CD4-positive, alpha-beta memory T cell (primary cell): Measurements from ENCODE around the gene ADAM15. TPM values are rescaled to one million over a fixed set of nuclear protein-coding genes. Genes with fewer than 3 reads are reported as not detected.
A peak's percentile ranks its signal among the peaks of the same experiment; 100 is the strongest.

Experiments used
- CTCF ChIA-PET: fragments of 350-600 bp; sonication (Branson Sonifier 250); formaldehyde crosslinking; loops from one replicate; lab custom pipeline; 2021; ENCODE audit warnings: inconsistent platforms; ENCODE audit not compliant: partially characterized antibody; lab: Charles Lee
- POLR2A ChIA-PET: fragments of 350-600 bp; sonication (Branson Sonifier 250); formaldehyde crosslinking; loops from one replicate; lab custom pipeline; 2021; ENCODE audit not compliant: partially characterized antibody; lab: Charles Lee
- DNase-seq, 5 donors: peaks; one replicate each; pipeline versions ENCODE4 v3.0.0 to v3.0.0-alpha.2; 2020 to 2022; ENCODE audit warnings: mixed read lengths in 1 of 5
- H3K27ac ChIP-seq: one replicate; pipeline ENCODE4 v1.7.0; 2013; ENCODE audit warnings: low read depth, low read length
- H3K27me3 ChIP-seq: 2 replicates; pipeline ENCODE4 v1.7.0; 2013; ENCODE audit warnings: mild to moderate bottlenecking, low read length, moderate library complexity; ENCODE audit not compliant: insufficient read depth
- H3K36me3 ChIP-seq: 2 replicates; pipeline ENCODE4 v1.7.0; 2013; ENCODE audit warnings: mild to moderate bottlenecking, low read length, moderate library complexity; ENCODE audit not compliant: insufficient read depth
- H3K4me1 ChIP-seq: 2 replicates; pipeline ENCODE4 v1.7.0; 2013; ENCODE audit warnings: mild to moderate bottlenecking, low read length, moderate library complexity; ENCODE audit not compliant: insufficient read depth
- H3K4me3 ChIP-seq, 2 donors: one replicate each; pipeline ENCODE4 v1.7.0; 2013; ENCODE audit warnings: low read length in 2 of 2, mild to moderate bottlenecking in 1 of 2
- H3K9me3 ChIP-seq, 2 donors: one replicate each; pipeline ENCODE4 v1.7.0; 2013; ENCODE audit warnings: low read length in 2 of 2, control low read depth in 1 of 2; ENCODE audit not compliant: control insufficient read depth in 1 of 2
- H3K27ac Mint-ChIP-seq, 7 donors: one replicate each; pipeline ENCODE4 v1.8.0; 2020 to 2021; ENCODE audit warnings: mixed read lengths in 7 of 7, mild to moderate bottlenecking in 6 of 7, inconsistent platforms in 3 of 7, moderate library complexity in 3 of 7
- H3K27me3 Mint-ChIP-seq, 2 donors: one replicate each; pipeline ENCODE4 v1.8.0; 2020 to 2021; ENCODE audit warnings: mixed read lengths in 2 of 2
- H3K36me3 Mint-ChIP-seq, 2 donors: one replicate each; pipeline ENCODE4 v1.8.0; 2020 to 2021; ENCODE audit warnings: mixed read lengths in 2 of 2, inconsistent platforms in 1 of 2, mild to moderate bottlenecking in 1 of 2
- H3K4me1 Mint-ChIP-seq, 4 donors: one replicate each; pipeline ENCODE4 v1.8.0; 2020 to 2021; ENCODE audit warnings: mixed read lengths in 4 of 4, mild to moderate bottlenecking in 1 of 4
- H3K4me3 Mint-ChIP-seq, 8 donors: one replicate each; pipeline ENCODE4 v1.8.0; 2020 to 2021; ENCODE audit warnings: mixed read lengths in 8 of 8, mild to moderate bottlenecking in 7 of 8, moderate library complexity in 6 of 8, inconsistent platforms in 3 of 8
- H3K9me3 Mint-ChIP-seq, 8 donors: one replicate each; pipeline ENCODE4 v1.8.0; 2020 to 2021; ENCODE audit warnings: mixed read lengths in 8 of 8, mild to moderate bottlenecking in 5 of 8, inconsistent platforms in 3 of 8, moderate library complexity in 1 of 8
- intact Hi-C: fragments of 100-400 bp; cut with micrococcal nuclease; formaldehyde crosslinking; loops from one replicate; pipeline ENCODE4 v1.15.1; 2023
- polyA plus RNA-seq, 2 donors: library from polyadenylated mRNA; unstranded; fragments of 300-500 nt; fragmentation: Illumina TruSeq; gene quantifications; one replicate each; pipeline ENCODE4 v1.2.3, GENCODE V29; 2021
- total RNA-seq, 2 experiments: library from RNA; stranded (reverse); gene quantifications; one replicate each; pipeline ENCODE4 v1.2.3, GENCODE V29; 2021

Gene ADAM15
- total and polyA plus RNA-seq, 4 experiments from 2014 or later: 14.8 to 39.8 (median 25.9) TPM

DNA sequence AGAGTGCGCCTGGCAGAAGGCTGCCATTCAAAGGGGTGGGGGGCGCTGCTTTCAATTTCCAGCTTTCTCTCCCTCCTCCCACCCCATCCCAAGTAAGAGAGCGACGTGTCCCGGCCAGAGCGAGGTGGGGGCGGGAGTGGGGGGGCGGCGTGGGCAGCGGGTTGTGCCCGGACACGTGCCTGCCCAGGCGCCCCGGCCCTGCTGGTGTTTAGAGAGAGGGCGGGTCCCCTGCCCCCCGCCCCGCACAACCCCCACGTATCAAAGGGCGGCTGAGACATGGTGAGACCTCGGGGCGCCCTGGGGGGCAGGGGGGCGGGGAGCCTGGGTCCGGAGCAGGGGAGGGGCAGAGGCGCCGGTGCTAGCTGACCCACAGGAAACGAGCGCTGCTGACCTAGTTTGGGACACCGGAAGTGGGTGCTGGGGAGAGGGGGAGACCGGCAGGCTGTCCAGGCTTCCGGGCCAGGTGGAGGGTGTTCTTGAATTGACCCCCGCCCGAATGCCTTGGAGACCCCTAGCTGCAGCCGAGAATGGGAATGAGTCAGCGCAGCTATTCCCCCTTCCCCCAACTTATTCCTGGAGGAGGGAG, 47.3 kb upstream of the ADAM15 start:
- no peak for DNase-seq
- Histone ChIP-seq H3K27ac (peak overlapping the region; percentile 86), H3K4me1 (peaks cover 61% of the 10 kb centered on the region), H3K4me3 (peak overlapping the region; percentile 91 to 95), H3K27me3 (no peaks in the 10 kb centered on the region), H3K9me3 (no peaks in the 10 kb centered on the region), H3K36me3 (no peaks in the 10 kb centered on the region)
- Mint-ChIP-seq H3K27me3 (no peaks in the 10 kb centered on the region), H3K36me3 (peaks cover 0 to 26% of the 10 kb centered on the region in 2 donors), H3K4me1 (peaks cover 36 to 80% (median 45%) of the 10 kb centered on the region in 4 donors), H3K9me3 (no peaks in the 10 kb centered on the region), H3K27ac (peak overlapping the region; percentile 90 to 98 (median 97)), H3K4me3 (peak overlapping the region; percentile 95 to 99 (median 98))
- CTCF ChIA-PET: interaction anchor here (0.6 to 16.3 kb wide), 4 partner anchors 11 to 41 kb away, joined by 3 to 381 read pairs (median 4); partner anchors contain the start of gene CKS1B
- intact Hi-C loops: loop anchor here (5.0 kb wide), 2 partner anchors 48 to 447 kb away; partner anchors contain the start of genes ADAM15 and UBE2Q1
- POLR2A ChIA-PET: interaction anchor here (0.7 to 38.9 kb wide), 6 partner anchors 8 to 169 kb away, joined by 3 to 1543 read pairs (median 4); partner anchors contain the start of genes CKS1B, FLAD1, KRTCAP2 and PBXIP1

- peaks cover 33 to 80% (median 42%) of the 10 kb centered on the region in 4 donors for H3K4me1 Mint-ChIP-seq
- no peaks in the 10 kb centered on the region for H3K27me3 Mint-ChIP-seq
- CTCF ChIA-PET: interaction anchor here (0.6 to 16.3 kb wide), 4 partner anchors 10 to 42 kb away, joined by 3 to 381 read pairs (median 4); partner anchors contain the start of gene CKS1B
- peaks cover 57% of the 10 kb centered on the region for H3K4me1 ChIP-seq
- peak overlapping the region; percentile 89 to 97 (median 94) for H3K27ac Mint-ChIP-seq
- peak overlapping the region; percentile 88 to 99 (median 96) for H3K4me3 Mint-ChIP-seq
- peak overlapping the region; percentile 86 for H3K27ac ChIP-seq
- no peaks in the 10 kb centered on the region for H3K36me3 ChIP-seq
- POLR2A ChIA-PET: interaction anchor here (0.7 to 38.9 kb wide), 5 partner anchors 9 to 168 kb away, joined by 3 to 1543 read pairs (median 5); partner anchors contain the start of genes CKS1B, FLAD1, KRTCAP2 and PBXIP1
- peaks cover 0 to 27% of the 10 kb centered on the region in 2 donors for H3K36me3 Mint-ChIP-seq
- H3K27me3 ChIP-seq: no peaks in the 10 kb centered on the region
- intact Hi-C loops: loop anchor here (5.0 kb wide), 2 partner anchors 48 to 447 kb away; partner anchors contain the start of genes ADAM15 and UBE2Q1
- peak in 2 of 5 donors; percentile 20 to 48 for DNase-seq
- no peaks in the 10 kb centered on the region for H3K9me3 ChIP-seq
- H3K4me3 ChIP-seq: peak overlapping the region; percentile 91 to 95
- no peaks in the 10 kb centered on the region for H3K9me3 Mint-ChIP-seq
Observed at GRCh38 chr1:155004352-155005075, 46.6 kb upstream of the ADAM15 start.

DNA sequence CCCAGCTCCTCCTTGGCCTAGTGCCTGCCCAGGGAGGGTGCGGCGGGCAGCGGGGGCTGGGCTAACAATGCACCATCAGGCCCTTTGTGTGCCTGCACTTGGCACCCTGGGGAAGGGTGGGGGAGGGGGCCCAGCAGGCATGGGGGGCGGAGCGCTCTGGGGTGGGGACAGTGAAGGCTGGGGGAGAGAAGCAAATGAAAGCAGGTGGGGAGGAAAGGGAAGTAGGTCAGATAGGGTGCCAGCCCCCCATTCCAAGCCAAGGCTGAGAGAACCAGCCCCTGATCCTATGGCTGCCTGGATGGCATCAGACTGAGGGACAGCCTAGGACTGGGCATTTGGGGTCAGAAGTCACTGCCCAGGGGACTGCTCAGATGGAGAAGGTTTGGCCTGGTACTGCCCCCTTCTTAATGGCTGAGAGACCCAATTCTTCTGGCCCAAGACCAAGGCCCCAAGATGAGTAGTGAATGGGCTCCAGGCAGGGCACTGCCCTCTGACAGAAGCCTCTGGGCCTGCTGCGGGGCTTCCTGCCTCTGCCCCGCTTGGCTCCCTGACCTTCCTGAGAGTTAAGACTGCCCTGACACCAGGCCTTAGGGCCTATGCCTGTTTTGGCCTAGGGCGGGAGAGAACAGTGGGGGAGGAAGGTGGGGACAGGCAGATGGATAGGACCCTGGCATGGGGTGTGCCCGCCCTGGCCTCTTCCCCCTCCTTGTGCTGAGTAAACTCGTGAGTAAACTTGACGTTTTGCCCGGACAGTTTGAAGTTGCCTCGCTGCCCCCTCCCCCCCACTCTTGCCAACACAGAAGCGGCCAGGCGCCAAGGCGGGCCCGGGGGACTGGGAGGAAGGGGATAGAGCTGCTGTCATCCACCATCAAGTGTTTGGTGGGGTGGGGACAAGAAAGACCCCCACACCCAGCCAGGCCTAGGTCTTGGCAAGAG, 45.8 kb upstream of the ADAM15 start:
- Mint-ChIP-seq H3K27ac (peak overlapping the region; percentile 83 to 98 (median 93)), H3K36me3 (peaks cover 0 to 30% of the 10 kb centered on the region in 2 donors), H3K9me3 (no peaks in the 10 kb centered on the region), H3K4me3 (peak overlapping the region; percentile 73 to 99 (median 95)), H3K27me3 (no peaks in the 10 kb centered on the region), H3K4me1 (peaks cover 28 to 80% (median 39%) of the 10 kb centered on the region in 4 donors)
- Histone ChIP-seq H3K4me3 (peak overlapping the region; percentile 91 to 95), H3K4me1 (peaks cover 57% of the 10 kb centered on the region), H3K36me3 (no peaks in the 10 kb centered on the region), H3K27me3 (no peaks in the 10 kb centered on the region), H3K9me3 (no peaks in the 10 kb centered on the region), H3K27ac (peak overlapping the region; percentile 86)
- intact Hi-C loops: no loop called here
- CTCF ChIA-PET: interaction anchor here (1.6 to 18.7 kb wide), 3 partner anchors 6 to 30 kb away, joined by 4 to 381 read pairs (median 381); partner anchors contain the start of genes CKS1B, LENEP and ZBTB7B
- peak in 4 of 5 donors; percentile 33 to 57 (median 40) for DNase-seq
- POLR2A ChIA-PET: interaction anchor here (1.1 to 38.9 kb wide), 6 partner anchors 9 to 447 kb away, joined by 3 to 1543 read pairs (median 48); partner anchors contain the start of genes CKS1B, FLAD1, PBXIP1 and PMVK

GRCh38 chr1:155006601-155007101, 44.5 kb upstream of the ADAM15 start:
- Histone ChIP-seq H3K4me3 (peak overlapping the region; percentile 9 to 38), H3K27me3 (no peaks in the 10 kb centered on the region), H3K4me1 (peaks cover 70% of the 10 kb centered on the region), H3K36me3 (no peaks in the 10 kb centered on the region), H3K9me3 (no peaks in the 10 kb centered on the region), H3K27ac (peak overlapping the region; percentile 86)
- DNase-seq: peak in 4 of 5 donors; percentile 48 to 64 (median 56)
- Mint-ChIP-seq H3K27ac (peak overlapping the region; percentile 81 to 98 (median 93)), H3K27me3 (no peaks in the 10 kb centered on the region), H3K4me1 (peaks cover 28 to 90% (median 45%) of the 10 kb centered on the region in 4 donors), H3K9me3 (no peaks in the 10 kb centered on the region), H3K4me3 (peak overlapping the region; percentile 16 to 97 (median 73)), H3K36me3 (peaks cover 0 to 28% of the 10 kb centered on the region in 2 donors)
- POLR2A ChIA-PET: interaction anchor here (1.1 to 38.9 kb wide), 6 partner anchors 9 to 448 kb away, joined by 3 to 1543 read pairs (median 14); partner anchors contain the start of genes CKS1B, FLAD1, LENEP and PBXIP1
- intact Hi-C loops: no loop called here
- CTCF ChIA-PET: interaction anchor here (1.0 to 18.7 kb wide), 5 partner anchors 7 to 38 kb away, joined by 3 to 381 read pairs (median 3); partner anchors contain the start of genes LENEP and ZBTB7B

DNA sequence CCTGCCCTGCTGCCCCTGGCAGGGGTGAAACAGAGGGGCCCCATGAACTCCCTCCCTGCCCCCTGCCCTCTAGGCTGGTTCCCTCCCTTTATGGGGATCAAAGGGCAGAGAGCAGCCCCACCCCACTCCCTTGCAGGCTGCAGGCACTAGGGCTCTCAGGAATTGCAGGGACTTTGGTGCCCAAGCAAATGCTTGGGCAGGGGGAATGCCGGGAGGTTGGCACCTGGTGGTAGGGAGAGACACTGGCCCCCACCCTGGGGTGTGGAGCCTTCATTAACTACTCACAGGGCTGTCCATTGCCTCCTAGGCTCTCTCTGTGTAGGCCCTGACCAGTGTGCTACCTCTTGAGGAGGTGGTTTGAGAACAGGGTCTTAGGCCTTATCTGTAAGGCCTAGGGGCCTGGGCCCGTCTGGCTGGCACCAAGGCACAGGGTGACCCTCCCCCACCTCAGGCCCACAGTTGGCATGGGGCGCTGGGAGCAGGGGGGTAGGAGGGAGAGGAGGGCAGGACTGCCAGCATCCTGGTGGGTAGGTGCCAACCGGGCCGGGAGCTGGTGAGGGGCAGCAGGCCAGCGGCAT, 43.8 kb upstream of the ADAM15 start:
- H3K9me3 Mint-ChIP-seq: no peaks in the 10 kb centered on the region
- peaks cover 32 to 92% (median 49%) of the 10 kb centered on the region in 4 donors for H3K4me1 Mint-ChIP-seq
- intact Hi-C loops: no loop called here
- peak overlapping the region in 6 of 8 donors; percentile 10 to 97 (median 57) for H3K4me3 Mint-ChIP-seq
- no peaks in the 10 kb centered on the region for H3K36me3 ChIP-seq
- no peaks in the 10 kb centered on the region for H3K27me3 Mint-ChIP-seq
- H3K9me3 ChIP-seq: no peaks in the 10 kb centered on the region
- H3K4me3 ChIP-seq: no peak overlapping the region
- peak in 1 of 5 donors; percentile 37 for DNase-seq
- H3K36me3 Mint-ChIP-seq: peaks cover 0 to 26% of the 10 kb centered on the region in 2 donors
- peak overlapping the region in 5 of 7 donors; percentile 35 to 95 (median 91) for H3K27ac Mint-ChIP-seq
- ChIA-PET CTCF (interaction anchor here (1.0 to 18.7 kb wide), 7 partner anchors 7 to 52 kb away, joined by 3 to 381 read pairs (median 5); partner anchors contain the start of genes LENEP, PBXIP1 and ZBTB7B), POLR2A (interaction anchor here (1.1 to 38.9 kb wide), 7 partner anchors 6 to 71 kb away, joined by 3 to 1543 read pairs (median 17); partner anchors contain the start of genes CKS1B, FLAD1, LENEP and PBXIP1)
- H3K27ac ChIP-seq: peak overlapping the region; percentile 86
- peaks cover 77% of the 10 kb centered on the region for H3K4me1 ChIP-seq
- H3K27me3 ChIP-seq: no peaks in the 10 kb centered on the region
